A549 treated with Hydrocortisone at 1 μM for 4 hours (cell line): ENCODE data around the gene TRIM32. TPM values are rescaled to one million over a fixed set of nuclear protein-coding genes. Genes with fewer than 3 reads are reported as not detected.

ENCODE experiments used
- total RNA-seq: library from RNA; stranded (reverse); fragments of 200-300 nt; extraction: Qiagen RNA extraction; gene quantifications from 5 replicates; pipeline ENCODE4 v1.2.3, GENCODE V29; 2022

TRIM32 gene
- total RNA-seq, result 21.8 to 24.8 TPM (median 22.8 TPM) in 5 replicates

GRCh38 chr9:116687074-116687753, at the start of gene TRIM32:
Gene TRIM32, plus strand, starts transcription at chr9:116687305. Its CDS starts 10,438 bp downstream, at chr9:116697743.

